ENCODE results near the gene ACADVL. TPM values are rescaled to one million over a fixed set of nuclear protein-coding genes. Genes with fewer than 3 reads are reported as not detected.

Gene ACADVL
- total RNA-seq, 4 donors from 2014 or later, result 877 to 3,047 (median 1,981) TPM

- 8 to 30% methylated on average over 2 to 36 of the region's 54 CpGs for WGBS, 2 donors (ENCODE audit: low coverage in 1 of 2)
- H3K4me1 ChIP-seq, result peaks cover 0 to 66% (median 36%) of the 10 kb centered on the region in 4 donors
- H3K4me3 ChIP-seq, result peak overlapping the region; percentile 43 to 72 (median 53)
- H3K27ac ChIP-seq, result peak overlapping the region; percentile 88 to 96 (median 94)
- TF ChIP-seq CTCF (IDR thresholded peaks at IDR 0.05) (no peak), EP300 (IDR thresholded peaks at IDR 0.05; ENCODE audit: low read depth) (no peak), POLR2A (IDR thresholded peaks at IDR 0.05) (peak; percentile 64), POLR2AphosphoS5 (IDR thresholded peaks at IDR 0.05) (peak; percentile 34 to 89 (median 70))
- H3K36me3 ChIP-seq, result peaks cover 0 to 6% (median 0%) of the 10 kb centered on the region in 4 donors
- H3K27me3 ChIP-seq, result peaks cover 42% of the 10 kb centered on the region
- peak; percentile 84 for DNase-seq
- no peaks in the 10 kb centered on the region for H3K9me3 ChIP-seq
- intact Hi-C loops (cut with DNase I; ENCODE audit: low total_unique reads), result no loop called here
- in situ Hi-C loops (cut with MboI; ENCODE audit: low pct_ligation_motif_present in 1 of 4, low pct_unique_long_range_greater_than_20kb in 1 of 4, low sequenced_read_pairs in 3 of 4), result no loop called here
Measured at GRCh38 chr17:7260651-7261378, 41.1 kb downstream of the ACADVL start.

GRCh38 chr17:7261379-7262191, 41.8 kb downstream of the ACADVL start:
- peaks cover 42% of the 10 kb centered on the region for H3K27me3 ChIP-seq
- intact Hi-C loops (cut with DNase I; ENCODE audit: low total_unique reads) (no loop called here), in situ Hi-C loops (cut with MboI; ENCODE audit: low pct_ligation_motif_present in 1 of 4, low pct_unique_long_range_greater_than_20kb in 1 of 4, low sequenced_read_pairs in 3 of 4) (no loop called here)
- DNase-seq, result no peak
- no peaks in the 10 kb centered on the region for H3K36me3 ChIP-seq
- peaks cover 0 to 71% (median 36%) of the 10 kb centered on the region in 4 donors for H3K4me1 ChIP-seq
- H3K9me3 ChIP-seq, result no peaks in the 10 kb centered on the region
- peak overlapping the region; percentile 43 to 72 (median 53) for H3K4me3 ChIP-seq
- WGBS, 2 donors (ENCODE audit: low coverage in 1 of 2), result 19% methylated on average over 10 of the region's 71 CpGs; no CpG with 5 or more reads in 1 of the 2 donors
- TF ChIP-seq POLR2AphosphoS5 (IDR thresholded peaks at IDR 0.05), result peak in 1 of 3 donors; percentile 40
- TF ChIP-seq CTCF (IDR thresholded peaks at IDR 0.05), result no peak
- peak overlapping the region; percentile 88 to 96 (median 94) for H3K27ac ChIP-seq

GRCh38 chr17:7262192-7262934, 42.6 kb downstream of the ACADVL start, which contains the start of gene CLDN7:
TSS of gene CLDN7 (minus strand) at chr17:7262478. CDS start at chr17:7262043, 435 bp downstream.
- intact Hi-C loops (cut with DNase I; ENCODE audit: low total_unique reads), result no loop called here
- H3K4me1 ChIP-seq, result peaks cover 0 to 73% (median 37%) of the 10 kb centered on the region in 4 donors
- peaks cover 42% of the 10 kb centered on the region for H3K27me3 ChIP-seq
- H3K4me3 ChIP-seq, result peak within 1 kb of the TSS; percentile 43 to 72 (median 53)
- WGBS, 2 donors (ENCODE audit: low coverage in 1 of 2), result 5 to 11% methylated on average over 3 to 52 of the region's 64 CpGs
- DNase-seq, result peak; percentile 94
- H3K27ac ChIP-seq, result peak within 1 kb of the TSS; percentile 88 to 96 (median 94)
- no peaks in the 10 kb centered on the region for H3K36me3 ChIP-seq
- in situ Hi-C loops (cut with MboI; ENCODE audit: low pct_ligation_motif_present in 1 of 4, low pct_unique_long_range_greater_than_20kb in 1 of 4, low sequenced_read_pairs in 3 of 4), result no loop called here
- no peaks in the 10 kb centered on the region for H3K9me3 ChIP-seq
- TF ChIP-seq POLR2A (IDR thresholded peaks at IDR 0.05), result peak; percentile 99
- TF ChIP-seq EP300 (IDR thresholded peaks at IDR 0.05; ENCODE audit: low read depth), result peak; percentile 54
- TF ChIP-seq CTCF (IDR thresholded peaks at IDR 0.05), result peak in 2 of 5 experiments; percentile 14 to 43
- peak; percentile 72 to 99 (median 99) for TF ChIP-seq POLR2AphosphoS5 (IDR thresholded peaks at IDR 0.05)
